Activated CD8-positive, alpha-beta memory T cell treated with anti-CD3 and anti-CD28 coated beads, Interleukin-2, amount 50 U/mL, for 4 hours (primary cell): ENCODE measurements around the gene SERPINA12.

Experiments used
- DNase-seq: peaks from one replicate; pipeline ENCODE4 v3.0.0-alpha.2; 2020

The SERPINA12 gene

GRCh38 chr14:94462219-94462551 lies 47.1 kb downstream of the SERPINA12 start:
- DNase-seq: no peak

GRCh38 chr14:94461526-94462218 lies 47.6 kb downstream of the SERPINA12 start:
- DNase-seq: no peak

DNA sequence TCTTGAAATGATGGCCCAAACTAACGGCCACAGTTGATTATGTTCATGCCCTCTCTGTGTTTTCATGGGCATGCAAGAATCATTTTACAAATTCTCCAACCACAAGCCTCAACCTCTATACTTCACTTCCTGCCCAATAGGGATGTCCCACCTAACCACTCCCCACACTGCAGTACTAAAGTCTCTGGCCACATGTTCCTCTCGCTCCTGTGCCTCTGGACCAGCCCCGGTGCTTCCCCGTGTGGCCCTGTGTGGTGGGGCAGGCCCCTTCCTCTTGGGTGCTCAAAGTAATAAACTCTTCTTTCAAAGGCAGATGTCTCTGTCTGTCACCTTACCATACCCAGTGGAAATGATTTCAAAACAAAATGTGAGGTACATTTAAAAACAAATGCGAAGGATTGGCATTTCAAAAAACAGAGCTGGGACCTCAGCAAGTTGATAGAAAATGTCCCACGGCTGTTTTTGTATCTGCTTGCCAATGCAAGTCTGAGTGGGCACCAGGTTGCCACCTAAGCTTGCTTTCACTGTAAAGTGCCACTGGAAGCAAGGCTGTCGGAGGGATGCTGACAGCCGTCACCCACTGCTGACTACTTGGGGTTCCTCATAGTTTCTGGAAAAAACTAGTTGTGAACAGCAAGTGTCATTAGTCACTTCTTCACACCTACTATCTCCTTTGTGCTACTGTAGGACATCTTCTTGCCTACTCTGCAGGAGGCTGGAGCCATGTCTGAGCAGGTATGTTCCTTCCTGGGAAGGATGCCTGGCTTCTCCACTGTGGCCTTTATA lies 48.4 kb downstream of the SERPINA12 start:
- DNase-seq: no peak

GRCh38 chr14:94458558-94459205 lies 50.6 kb downstream of the SERPINA12 start:
- DNase-seq: no peak

DNA sequence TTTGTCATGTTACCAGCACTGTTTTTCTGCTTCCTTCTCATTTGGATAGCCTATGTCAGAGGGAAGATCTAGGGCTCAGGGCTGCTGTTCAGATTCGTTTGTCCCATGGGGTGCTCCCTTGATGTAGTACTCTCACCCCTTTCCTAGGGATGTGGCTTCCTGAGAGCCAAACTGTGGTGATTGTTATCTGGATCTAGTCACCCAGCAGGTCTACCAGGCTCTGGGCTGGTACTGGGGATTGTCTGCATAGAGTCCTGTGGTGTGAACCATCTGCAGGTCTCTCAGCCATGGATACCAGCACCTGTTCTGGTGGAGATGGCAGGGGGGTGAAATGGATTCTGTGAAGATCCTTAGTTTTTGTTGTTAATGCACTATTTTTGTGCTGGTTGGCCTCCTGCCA lies 51.2 kb downstream of the SERPINA12 start:
- no peak for DNase-seq

- no peak for DNase-seq
Measured at GRCh38 chr14:94455928-94456327, 53.3 kb downstream of the SERPINA12 start.

DNA sequence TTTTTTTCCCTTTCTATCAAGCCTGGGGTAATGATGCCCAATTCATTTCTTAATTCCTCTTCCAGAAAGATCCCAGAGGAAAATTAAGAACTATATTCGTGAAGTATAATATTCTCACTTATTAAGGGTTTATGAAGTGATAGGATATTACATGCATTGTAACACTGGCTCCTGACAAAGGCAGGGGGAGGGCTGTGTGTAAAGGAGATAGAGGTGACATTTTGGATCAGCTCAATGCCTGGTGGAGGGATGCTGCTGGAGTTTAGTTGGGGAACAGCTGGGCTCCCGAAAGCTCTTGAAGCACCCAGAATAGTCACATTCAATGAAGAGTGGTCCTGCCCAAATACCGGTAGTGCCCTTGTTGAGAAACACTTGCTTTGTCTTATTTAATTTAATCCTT lies 57.4 kb downstream of the SERPINA12 start:
- DNase-seq: no peak

- DNase-seq: no peak
Measured at GRCh38 chr14:94451091-94451771, 58.0 kb downstream of the SERPINA12 start.

GRCh38 chr14:94450722-94451090 lies 58.6 kb downstream of the SERPINA12 start:
- no peak for DNase-seq

DNA sequence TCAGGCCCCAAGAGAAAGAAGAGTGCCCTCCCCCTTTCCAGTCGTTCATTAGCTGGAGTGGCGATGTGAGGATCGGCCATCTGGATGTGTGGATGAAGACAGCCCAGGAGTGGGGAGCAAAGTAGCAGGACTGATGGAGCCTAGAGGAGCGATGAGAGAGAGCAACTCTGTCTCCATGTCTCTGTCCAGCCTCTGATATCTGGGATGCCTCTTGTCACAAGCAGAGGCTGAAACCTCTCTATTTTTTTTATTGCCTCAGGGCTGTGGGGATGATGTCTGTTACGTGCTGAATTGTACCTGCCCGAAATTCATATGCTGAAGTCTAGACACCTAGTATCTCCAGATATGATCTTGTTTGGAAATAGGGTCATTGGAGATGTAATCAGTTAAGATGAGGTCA lies 59.3 kb downstream of the SERPINA12 start:
- no peak for DNase-seq

DNA sequence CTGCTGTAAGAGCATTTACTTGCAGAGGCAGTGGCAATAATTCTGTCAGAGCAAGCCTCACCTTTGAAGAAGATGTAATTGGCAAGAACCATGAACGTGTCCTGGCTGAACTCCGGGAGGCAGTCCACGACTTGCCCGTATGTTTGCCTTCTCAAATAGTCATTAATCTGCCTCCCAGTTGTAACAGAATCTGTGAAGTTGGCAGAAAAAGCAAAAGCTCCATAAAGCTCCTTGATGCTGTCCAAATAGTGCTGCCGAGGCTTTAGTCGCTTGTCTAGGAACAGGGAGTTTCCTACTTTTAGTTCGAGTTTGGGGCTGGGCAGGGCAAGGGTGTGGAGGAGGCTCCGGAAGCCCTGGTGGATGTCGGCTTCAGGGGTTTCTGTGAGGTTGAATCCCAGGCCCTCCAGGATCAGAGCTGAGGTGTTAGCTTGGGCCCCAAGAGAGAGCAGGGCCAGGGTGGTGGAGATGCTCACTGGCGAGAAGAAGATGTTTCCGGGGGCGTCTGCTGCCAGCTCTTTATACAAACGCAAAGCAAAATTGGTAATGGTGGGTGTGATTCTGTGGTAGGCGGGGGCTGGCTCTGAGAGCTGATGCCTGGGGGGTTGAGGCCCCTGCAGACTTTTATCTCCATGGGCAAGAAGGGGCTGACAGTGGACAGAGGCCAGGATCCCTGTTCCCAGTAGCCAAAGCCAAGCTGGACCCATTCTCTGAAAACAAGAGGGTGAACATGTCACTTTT lies 61.0 kb downstream of the SERPINA12 start:
- no peak for DNase-seq

DNA sequence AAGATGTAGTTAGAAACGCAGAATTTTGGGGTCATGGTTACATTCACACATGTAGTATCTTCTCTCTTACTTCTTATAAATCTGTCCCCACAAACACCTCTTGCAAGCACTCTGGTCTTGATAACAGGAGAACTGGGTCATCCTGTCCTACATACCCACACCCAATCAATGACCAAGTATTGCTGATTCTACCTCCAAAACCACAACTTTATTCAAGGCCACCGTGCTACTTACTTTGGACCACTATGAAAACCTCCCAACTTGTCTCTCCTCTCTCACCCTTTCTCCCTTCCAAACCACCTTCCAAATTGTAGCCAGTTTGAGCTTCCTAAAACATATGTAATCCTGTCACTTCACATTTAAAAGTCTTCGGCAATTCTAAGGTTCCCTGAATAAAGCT lies 62.1 kb downstream of the SERPINA12 start:
- DNase-seq: no peak

- no peak for DNase-seq
Measured at GRCh38 chr14:94446126-94446525, 63.1 kb downstream of the SERPINA12 start.

GRCh38 chr14:94445003-94445402 lies 64.3 kb downstream of the SERPINA12 start:
- DNase-seq: no peak

- no peak for DNase-seq
Measured at GRCh38 chr14:94441531-94442205, 67.6 kb downstream of the SERPINA12 start.

GRCh38 chr14:94441130-94441529 lies 68.1 kb downstream of the SERPINA12 start:
- DNase-seq: no peak

- no peak for DNase-seq
Measured at GRCh38 chr14:94439453-94440057, 69.7 kb downstream of the SERPINA12 start.
